Motor neuron (in vitro differentiated cells): Measurements from ENCODE around the gene VAV3. TPM values are rescaled to one million over a fixed set of nuclear protein-coding genes. Genes with fewer than 3 reads are reported as not detected.
A peak's percentile ranks its signal among the peaks of the same experiment; 100 is the strongest.

Source experiments
- ATAC-seq, 8 experiments: fragments of 200-7000 bp; cut with Tn5 transposase; replicated peaks in 6 of 8; 2 replicates each; pipeline ENCODE4 v1.8.0; 2021; ENCODE audit warnings: mild to moderate bottlenecking in 8 of 8, moderate library complexity in 8 of 8
- H3K27ac ChIP-seq, 2 donors: fragments of 250-450 bp; sonication (Bioruptor Pico); 2 replicates each; pipeline ENCODE4 v1.9.0; 2021; ENCODE audit warnings: antibody characterized with exemption in 2 of 2, mild to moderate bottlenecking in 2 of 2, moderate library complexity in 1 of 2
- H3K4me1 ChIP-seq, 2 donors: fragments of 250-450 bp; sonication (Bioruptor Pico); replicated peaks in 1 of 2; 2 replicates each; pipeline ENCODE4 v1.6.1; 2021; ENCODE audit warnings: antibody characterized with exemption in 2 of 2, mild to moderate bottlenecking in 2 of 2, moderate library complexity in 1 of 2
- H3K4me3 ChIP-seq, 5 donors: fragments of 250-450 bp; sonication (Bioruptor Pico); 2 replicates each; pipeline ENCODE4 v1.9.0; 2021; ENCODE audit warnings: antibody characterized with exemption in 5 of 5, mild to moderate bottlenecking in 5 of 5, moderate library complexity in 4 of 5
- WGBS, 10 experiments: fragments of 450-650 bp; shearing (Covaris generic); methylation state at CpG; one replicate each; pipeline ENCODE4 v1.0.0; 2022; 5-methylcytosine and 5-hydroxymethylcytosine counted together
- in situ Hi-C, 9 experiments: fragments of 400-800 bp; cut with MboI; loops; one replicate each; pipeline ENCODE4 v1.15.0; 2021; ENCODE audit warnings: low sequenced_read_pairs in 9 of 9, low pct_unique_long_range_greater_than_20kb in 2 of 9; ENCODE audit not compliant: unreplicated experiment in 9 of 9
- total RNA-seq, 8 experiments: library from RNA; unstranded; fragments of 300-600 nt; gene quantifications; 2 replicates each; pipeline versions ENCODE4 v1.2.3 to v1.2.4, GENCODE V29; 2022

Gene VAV3
- total RNA-seq, 8 experiments from 2014 or later, result 0.09 to 34.3 (median 10.3) TPM

- no peaks in the 10 kb centered on the region for H3K4me1 ChIP-seq
- in situ Hi-C loops, result no loop called here
- no peak overlapping the region for H3K4me3 ChIP-seq
- no peak overlapping the region for H3K27ac ChIP-seq
- WGBS, 10 experiments, result 20 to 100% (median 87%) methylated on average over 1 to 6 of the region's 6 CpGs
- no peak for ATAC-seq
Observed at GRCh38 chr1:107920999-107921398, 44.0 kb downstream of the VAV3 start.

- Histone ChIP-seq H3K27ac (no peak overlapping the region), H3K4me1 (no peaks in the 10 kb centered on the region), H3K4me3 (no peak overlapping the region)
- in situ Hi-C loops, result no loop called here
- 75 to 100% (median 100%) methylated on average over 1 of the region's 1 CpG; no CpG with 5 or more reads in 3 of the 10 experiments for WGBS, 10 experiments
- no peak for ATAC-seq
Observed at GRCh38 chr1:107920561-107920960, 44.4 kb downstream of the VAV3 start.

GRCh38 chr1:107919953-107920352, 45.0 kb downstream of the VAV3 start:
- H3K4me3 ChIP-seq, result no peak overlapping the region
- 50 to 83% (median 68%) methylated on average over 3 to 4 of the region's 4 CpGs for WGBS, 10 experiments
- no peak overlapping the region for H3K27ac ChIP-seq
- in situ Hi-C loops, result no loop called here
- H3K4me1 ChIP-seq, result no peaks in the 10 kb centered on the region
- ATAC-seq, result no peak

- WGBS, 10 experiments, result 60 to 100% (median 88%) methylated on average over 1 to 7 of the region's 7 CpGs
Observed at GRCh38 chr1:107914119-107914765, 50.7 kb downstream of the VAV3 start.

GRCh38 chr1:107912656-107913055, 52.3 kb downstream of the VAV3 start:
- 17 to 100% (median 72%) methylated on average over 1 of the region's 1 CpG; no CpG with 5 or more reads in 4 of the 10 experiments for WGBS, 10 experiments
- H3K4me1 ChIP-seq, result peaks cover 0 to 3% of the 10 kb centered on the region in 2 donors
- ATAC-seq, result no peak
- H3K27ac ChIP-seq, result no peak overlapping the region
- H3K4me3 ChIP-seq, result no peak overlapping the region
- in situ Hi-C loops, result no loop called here

More at GRCh38 chr1:107914119-107914765, 50.7 kb downstream of the VAV3 start:
- in situ Hi-C loops, result no loop called here
- Histone ChIP-seq H3K4me1 (peaks cover 0 to 3% of the 10 kb centered on the region in 2 donors), H3K27ac (no peak overlapping the region), H3K4me3 (no peak overlapping the region)
- ATAC-seq, result no peak

- in situ Hi-C loops, result no loop called here
- peaks cover 0 to under 1% of the 10 kb centered on the region in 2 donors for H3K4me1 ChIP-seq
- H3K27ac ChIP-seq, result no peak overlapping the region
- no peak for ATAC-seq
- WGBS, 10 experiments, result 52 to 91% (median 75%) methylated on average over 3 to 6 of the region's 6 CpGs; no CpG with 5 or more reads in 1 of the 10 experiments
- no peak overlapping the region for H3K4me3 ChIP-seq
Observed at GRCh38 chr1:107900090-107900945, 64.7 kb downstream of the VAV3 start.

- no peak for ATAC-seq
- no peak overlapping the region for H3K4me3 ChIP-seq
- no peak overlapping the region for H3K27ac ChIP-seq
- in situ Hi-C loops, result no loop called here
- 57 to 92% (median 80%) methylated on average over 1 to 2 of the region's 2 CpGs; no CpG with 5 or more reads in 2 of the 10 experiments for WGBS, 10 experiments
- no peaks in the 10 kb centered on the region for H3K4me1 ChIP-seq
Observed at GRCh38 chr1:107899655-107900054, 65.3 kb downstream of the VAV3 start.

GRCh38 chr1:107897438-107898345, 67.3 kb downstream of the VAV3 start:
- WGBS, 10 experiments, result 23 to 96% (median 76%) methylated on average over 3 to 8 of the region's 8 CpGs

GRCh38 chr1:107896936-107897335, 68.0 kb downstream of the VAV3 start:
- in situ Hi-C loops, result no loop called here
- peak in 2 of 8 experiments; percentile 43 to 52 for ATAC-seq
- H3K4me3 ChIP-seq, result no peak overlapping the region
- 50 to 100% (median 100%) methylated on average over 1 of the region's 1 CpG; no CpG with 5 or more reads in 5 of the 10 experiments for WGBS, 10 experiments
- H3K4me1 ChIP-seq, result no peaks in the 10 kb centered on the region
- no peak overlapping the region for H3K27ac ChIP-seq

More at GRCh38 chr1:107897438-107898345, 67.3 kb downstream of the VAV3 start:
- Histone ChIP-seq H3K4me1 (no peaks in the 10 kb centered on the region), H3K27ac (no peak overlapping the region), H3K4me3 (no peak overlapping the region)
- ATAC-seq, result no peak
- in situ Hi-C loops, result no loop called here

- no peaks in the 10 kb centered on the region for H3K4me1 ChIP-seq
- in situ Hi-C loops, result no loop called here
- no peak for ATAC-seq
- H3K27ac ChIP-seq, result no peak overlapping the region
- 47 to 100% (median 87%) methylated on average over 1 to 3 of the region's 3 CpGs for WGBS, 10 experiments
- H3K4me3 ChIP-seq, result no peak overlapping the region
Observed at GRCh38 chr1:107896401-107896800, 68.6 kb downstream of the VAV3 start.

- H3K4me1 ChIP-seq, result no peaks in the 10 kb centered on the region
- no peak for ATAC-seq
- WGBS, 10 experiments, result 0 to 90% (median 85%) methylated on average over 1 to 3 of the region's 3 CpGs; no CpG with 5 or more reads in 2 of the 10 experiments
- in situ Hi-C loops, result no loop called here
- H3K27ac ChIP-seq, result no peak overlapping the region
- no peak overlapping the region for H3K4me3 ChIP-seq
Observed at GRCh38 chr1:107895403-107896191, 69.4 kb downstream of the VAV3 start.

- ATAC-seq, result no peak
- in situ Hi-C loops, result no loop called here
- Histone ChIP-seq H3K4me1 (no peaks in the 10 kb centered on the region), H3K4me3 (no peak overlapping the region), H3K27ac (no peak overlapping the region)
- 20 to 100% (median 89%) methylated on average over 1 of the region's 1 CpG for WGBS, 10 experiments
Observed at GRCh38 chr1:107894605-107895004, 70.4 kb downstream of the VAV3 start.
